Upper lobe of left lung (tissue), 4 donors: ENCODE data around the gene LMO1.

Experiments used
- EP300 ChIP-seq, 4 donors: sonication (generic); formaldehyde crosslinking; IDR thresholded peaks; one replicate each; pipeline ENCODE4 v1.5.1; 2017; ENCODE audit warnings: antibody characterized with exemption in 4 of 4, control low read depth in 2 of 4
- POLR2A ChIP-seq, 4 donors: fragments of 450-650 bp; IDR thresholded peaks; one replicate each; pipeline ENCODE4 v1.5.1; 2016 to 2017; ENCODE audit warnings: antibody characterized with exemption in 4 of 4, mild to moderate bottlenecking in 2 of 4
- POLR2AphosphoS5 ChIP-seq, 2 donors: sonication (generic); formaldehyde crosslinking; IDR thresholded peaks; one replicate each; pipeline ENCODE4 v1.5.1; 2017; ENCODE audit warnings: antibody characterized with exemption in 2 of 2
- TF ChIP-seq, protein P1 (sequence below), 6 experiments: fragments of 450-650 bp in 4 of 6; fragments of 200-600 bp in 2 of 6; sonication (generic) in 2 of 6; IDR thresholded peaks; one replicate each; pipeline ENCODE4 v1.5.1; 2016 to 2019; ENCODE audit warnings: antibody characterized with exemption in 6 of 6

DNA sequence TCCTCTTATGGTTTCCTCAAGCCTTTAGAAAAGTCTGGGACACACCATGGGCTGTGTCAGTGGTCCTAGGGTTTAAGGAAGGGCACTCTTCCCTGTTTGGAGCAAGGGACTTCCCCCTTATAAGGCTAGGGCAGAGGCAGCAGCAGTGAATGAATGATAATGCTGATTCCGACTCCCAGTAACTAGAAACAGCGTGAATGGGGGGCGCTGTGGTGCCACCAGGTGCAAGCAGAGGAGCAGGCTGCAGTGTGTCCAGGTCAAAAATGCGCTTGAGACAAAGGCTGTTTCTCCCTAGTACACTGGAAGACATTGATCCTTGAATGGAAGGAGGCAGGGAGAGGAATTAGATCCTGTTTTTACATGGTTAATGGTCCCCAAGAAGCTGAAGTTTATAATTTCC, 83.2 kb downstream of the LMO1 start:
- TF ChIP-seq, protein P1, sequence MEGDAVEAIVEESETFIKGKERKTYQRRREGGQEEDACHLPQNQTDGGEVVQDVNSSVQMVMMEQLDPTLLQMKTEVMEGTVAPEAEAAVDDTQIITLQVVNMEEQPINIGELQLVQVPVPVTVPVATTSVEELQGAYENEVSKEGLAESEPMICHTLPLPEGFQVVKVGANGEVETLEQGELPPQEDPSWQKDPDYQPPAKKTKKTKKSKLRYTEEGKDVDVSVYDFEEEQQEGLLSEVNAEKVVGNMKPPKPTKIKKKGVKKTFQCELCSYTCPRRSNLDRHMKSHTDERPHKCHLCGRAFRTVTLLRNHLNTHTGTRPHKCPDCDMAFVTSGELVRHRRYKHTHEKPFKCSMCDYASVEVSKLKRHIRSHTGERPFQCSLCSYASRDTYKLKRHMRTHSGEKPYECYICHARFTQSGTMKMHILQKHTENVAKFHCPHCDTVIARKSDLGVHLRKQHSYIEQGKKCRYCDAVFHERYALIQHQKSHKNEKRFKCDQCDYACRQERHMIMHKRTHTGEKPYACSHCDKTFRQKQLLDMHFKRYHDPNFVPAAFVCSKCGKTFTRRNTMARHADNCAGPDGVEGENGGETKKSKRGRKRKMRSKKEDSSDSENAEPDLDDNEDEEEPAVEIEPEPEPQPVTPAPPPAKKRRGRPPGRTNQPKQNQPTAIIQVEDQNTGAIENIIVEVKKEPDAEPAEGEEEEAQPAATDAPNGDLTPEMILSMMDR (IDR thresholded peaks at IDR 0.05) = no peak
- TF ChIP-seq POLR2A (IDR thresholded peaks at IDR 0.05) (no peak), EP300 (IDR thresholded peaks at IDR 0.05) (no peak), POLR2AphosphoS5 (IDR thresholded peaks at IDR 0.05) (no peak)
